DMS 273 treated with DMSO at 0.1 percent for 48 hours (cell line): ENCODE results near the gene SLC25A12.
"Not testable (repeated sequence)": the region's sequence is repeated elsewhere in the genome, so short reads cannot be mapped to it uniquely, and the experiment has no call there.

Source experiments
- DNase-seq: peaks from one replicate; lab custom pipeline; 2025; lab: John Stamatoyannopoulos, UW

SLC25A12 gene

DNA sequence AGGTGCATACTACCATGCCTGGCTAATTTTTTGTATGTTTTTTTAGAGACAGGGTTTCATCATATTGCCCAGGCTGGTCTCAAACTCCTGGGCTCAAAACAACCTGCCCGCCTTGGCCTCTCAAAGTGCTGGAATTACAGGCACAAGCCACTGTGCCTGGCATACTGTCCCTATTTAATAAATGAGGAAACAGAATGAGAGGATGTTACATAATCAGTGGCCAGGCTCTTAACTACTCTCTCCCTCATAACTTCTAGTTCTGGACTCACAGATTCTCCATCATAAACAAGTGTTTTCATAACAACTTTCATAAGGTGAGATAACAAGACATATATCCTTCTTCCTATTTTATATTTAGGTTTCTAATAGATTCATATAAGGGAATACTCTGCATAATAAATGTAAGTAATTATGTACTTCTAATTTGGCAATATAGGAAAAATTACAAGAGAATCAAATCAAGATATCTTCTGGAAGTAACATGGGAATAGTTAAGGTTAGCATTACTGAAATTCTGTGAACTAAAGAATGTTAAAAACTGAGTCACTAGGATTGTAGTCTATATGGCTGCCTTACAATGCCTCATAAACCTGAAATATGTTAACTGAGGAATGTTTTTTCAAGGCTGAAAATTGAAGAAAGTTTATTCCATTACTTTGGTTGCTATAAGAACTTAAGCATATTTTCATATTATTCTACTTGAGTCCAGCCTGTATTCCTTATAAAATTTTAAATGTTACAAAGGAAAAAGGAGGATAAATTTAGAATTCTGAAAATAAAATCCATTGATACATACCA, 71.3 kb downstream of the SLC25A12 start:
- DNase-seq: no peak

- no peak for DNase-seq
Observed at GRCh38 chr2:171819453-171819852, 74.6 kb downstream of the SLC25A12 start.

DNA sequence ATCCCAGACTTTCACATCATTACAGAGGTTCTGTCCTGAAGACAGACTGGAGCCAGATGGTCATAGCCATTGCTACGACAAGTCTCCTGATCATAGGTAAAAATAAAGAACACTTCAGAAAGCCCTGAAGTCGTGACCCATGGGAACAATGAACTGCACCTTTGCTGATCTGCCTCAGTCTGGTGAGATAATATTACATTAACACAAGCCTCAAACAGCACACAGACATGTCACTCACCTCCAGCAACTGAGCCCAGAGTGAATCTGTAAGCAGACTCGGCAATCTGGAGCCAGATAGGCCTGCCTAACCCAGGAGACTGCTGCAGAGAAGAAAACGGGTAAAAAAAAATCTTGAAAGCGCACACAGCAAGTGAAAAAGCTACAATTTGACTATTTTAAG, 79.2 kb downstream of the SLC25A12 start:
- peak; percentile 32 for DNase-seq

DNA sequence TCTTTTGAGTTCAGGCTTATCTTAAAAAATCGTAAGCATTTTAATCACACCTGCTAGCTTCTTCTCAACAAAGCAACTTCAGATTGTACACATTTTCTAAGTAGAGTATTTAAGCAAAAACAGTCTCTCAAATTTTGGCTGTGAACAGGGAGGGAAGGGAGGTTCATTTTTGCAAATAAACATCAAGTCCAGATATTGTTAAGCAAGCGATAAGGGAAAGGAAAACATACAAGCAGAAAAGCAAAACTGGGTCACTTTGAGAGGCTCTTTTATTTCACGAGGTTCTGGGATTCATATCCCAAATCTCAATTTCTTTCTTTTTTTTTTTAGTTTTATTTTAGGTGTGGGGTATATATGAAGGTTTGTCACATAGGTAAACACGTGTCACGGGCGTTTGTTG, 79.9 kb downstream of the SLC25A12 start:
- DNase-seq: no peak

DNA sequence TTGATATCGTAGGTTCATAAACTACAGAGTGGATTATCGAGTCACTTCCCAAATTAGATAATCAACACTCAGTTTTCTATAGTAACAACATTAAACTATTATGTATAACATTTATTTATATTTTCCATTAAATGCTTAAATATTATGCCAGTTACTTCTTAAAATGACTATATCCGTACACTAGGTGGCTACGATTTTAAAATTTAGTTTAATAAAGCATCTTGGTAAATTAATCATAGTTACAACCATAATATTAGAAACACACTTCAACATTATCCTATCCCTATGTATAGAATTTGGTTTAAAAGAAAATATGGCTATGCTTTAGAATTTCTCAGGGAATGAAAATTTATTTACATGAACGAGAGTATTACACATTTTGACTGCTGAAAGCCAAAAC, 80.3 kb downstream of the SLC25A12 start:
- no peak for DNase-seq

DNA sequence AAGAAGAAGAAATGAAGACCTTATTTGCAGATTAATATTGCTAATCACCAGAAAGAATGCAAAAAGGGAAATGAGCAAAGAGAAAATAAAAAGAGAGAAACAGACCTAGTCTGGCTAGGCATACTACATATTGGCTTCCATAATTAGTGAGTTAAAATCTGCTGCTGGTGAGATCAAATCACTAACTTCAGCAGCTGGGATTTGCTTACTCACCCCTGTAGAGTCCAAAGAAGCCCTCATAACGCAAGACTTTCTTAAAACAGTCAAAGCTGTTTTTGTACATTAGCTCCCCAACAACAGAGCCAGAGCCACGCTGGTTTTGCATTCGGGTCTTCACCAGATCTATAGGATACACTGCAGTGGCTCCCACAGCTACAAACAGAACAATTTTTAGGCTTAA, 80.9 kb downstream of the SLC25A12 start:
- DNase-seq: peak; percentile 1

- DNase-seq: peak; percentile 23
Observed at GRCh38 chr2:171811245-171811628, 82.8 kb downstream of the SLC25A12 start.

DNA sequence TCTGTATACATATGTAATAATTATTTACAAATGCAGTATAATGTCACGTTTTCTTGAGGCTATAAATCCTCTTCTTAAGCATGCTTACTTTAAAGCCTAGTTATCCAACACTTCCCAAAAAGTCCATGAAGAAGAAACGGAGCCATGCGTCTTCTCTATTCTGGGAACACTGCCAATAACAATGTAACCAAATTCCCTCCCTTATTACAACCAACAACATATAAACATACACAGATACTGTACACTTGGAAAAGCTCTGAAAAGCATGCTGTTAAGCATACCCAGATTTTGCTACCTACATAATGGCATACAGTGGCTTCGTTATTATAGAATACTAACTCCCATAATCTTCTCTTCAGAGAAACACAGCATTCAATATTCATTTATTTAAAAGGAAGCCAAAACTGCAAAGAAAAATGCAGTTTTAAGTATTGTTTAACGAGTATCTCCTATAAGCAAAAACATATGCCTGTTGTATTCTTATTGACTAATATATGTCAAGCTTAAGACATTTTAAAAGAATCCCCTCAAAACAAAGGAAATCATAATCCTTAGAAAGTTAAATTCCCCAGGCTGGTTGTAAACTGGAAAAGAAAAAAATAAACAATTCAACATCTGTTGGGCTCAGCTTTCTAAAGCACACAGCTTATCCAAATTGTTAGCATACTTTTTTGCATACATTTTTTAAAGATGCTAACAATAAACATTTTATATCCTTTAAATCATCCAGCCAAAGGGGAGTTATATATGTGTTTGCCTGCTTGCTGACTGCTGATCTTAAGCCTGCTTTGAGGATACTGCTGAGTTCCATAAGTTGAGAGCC, 83.4 kb downstream of the SLC25A12 start:
- peak; percentile 3 for DNase-seq

DNA sequence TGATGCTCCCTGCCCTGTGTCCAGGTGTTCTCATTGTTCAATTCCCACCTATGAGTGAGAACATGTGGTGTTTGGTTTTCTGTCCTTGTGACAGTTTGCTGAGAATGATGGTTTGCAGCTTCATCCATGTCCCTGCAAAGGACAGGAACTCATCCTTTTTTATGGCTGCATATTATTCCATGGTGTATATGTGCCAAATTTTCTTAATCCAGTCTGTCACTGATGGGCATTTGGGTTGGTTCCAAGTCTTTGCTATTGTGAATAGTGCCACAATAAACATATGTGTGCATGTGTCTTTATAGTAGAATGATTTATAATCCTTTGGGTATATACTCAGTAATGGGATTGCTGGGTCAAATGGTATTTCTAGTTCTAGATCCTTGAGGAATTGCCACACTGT, 85.2 kb downstream of the SLC25A12 start:
- not testable (repeated sequence) for DNase-seq

DNA sequence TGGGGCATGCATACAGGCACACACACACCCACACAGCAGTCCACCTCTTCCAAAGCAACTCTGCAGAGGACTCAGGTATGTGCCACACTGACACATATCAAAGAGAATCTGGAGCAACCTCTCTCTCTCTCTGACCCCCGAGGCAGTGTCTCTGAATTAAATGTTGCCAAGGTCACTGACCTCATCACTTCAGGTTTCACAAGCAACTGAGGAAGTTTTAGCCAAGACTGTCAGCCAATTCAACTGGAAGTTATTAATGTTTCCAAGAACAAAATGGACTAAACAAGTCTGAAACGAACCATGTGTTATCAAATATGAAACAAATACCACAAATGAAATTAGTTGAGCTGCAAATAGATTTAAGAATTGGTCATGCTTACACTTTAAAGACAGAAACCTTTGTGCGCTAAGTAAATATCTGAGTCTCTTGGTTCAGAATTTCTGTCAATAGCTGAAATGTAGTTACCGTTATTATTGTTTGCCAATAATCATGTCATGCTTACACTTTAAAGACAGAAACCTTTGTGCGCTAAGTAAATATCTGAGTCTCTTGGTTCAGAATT, 86.1 kb downstream of the SLC25A12 start:
- no peak for DNase-seq

GRCh38 chr2:171807119-171807518, 86.9 kb downstream of the SLC25A12 start:
- no peak for DNase-seq

DNA sequence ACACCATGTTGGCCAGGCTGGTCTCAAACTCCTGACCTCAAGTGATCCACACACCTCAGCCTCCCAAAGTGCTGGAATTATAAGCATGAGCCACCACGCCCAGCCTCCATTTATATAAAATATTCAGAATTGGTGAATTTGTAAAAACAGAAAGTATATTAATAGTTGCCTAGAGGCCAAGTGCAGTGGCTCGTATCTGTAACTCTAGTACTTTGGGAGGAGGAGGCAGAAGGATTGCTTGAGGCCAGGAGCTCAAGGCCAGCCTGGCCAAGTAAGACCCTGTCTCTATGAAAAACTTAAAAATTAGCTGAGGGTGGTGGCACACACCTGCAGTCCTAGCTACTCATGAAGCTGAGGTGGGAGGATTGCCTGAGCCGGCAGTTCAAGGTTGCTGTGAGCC, 89.6 kb downstream of the SLC25A12 start:
- DNase-seq: no peak

GRCh38 chr2:171803757-171804156, 90.3 kb downstream of the SLC25A12 start:
- no peak for DNase-seq

GRCh38 chr2:171800639-171801038, 93.4 kb downstream of the SLC25A12 start:
- DNase-seq: no peak

DNA sequence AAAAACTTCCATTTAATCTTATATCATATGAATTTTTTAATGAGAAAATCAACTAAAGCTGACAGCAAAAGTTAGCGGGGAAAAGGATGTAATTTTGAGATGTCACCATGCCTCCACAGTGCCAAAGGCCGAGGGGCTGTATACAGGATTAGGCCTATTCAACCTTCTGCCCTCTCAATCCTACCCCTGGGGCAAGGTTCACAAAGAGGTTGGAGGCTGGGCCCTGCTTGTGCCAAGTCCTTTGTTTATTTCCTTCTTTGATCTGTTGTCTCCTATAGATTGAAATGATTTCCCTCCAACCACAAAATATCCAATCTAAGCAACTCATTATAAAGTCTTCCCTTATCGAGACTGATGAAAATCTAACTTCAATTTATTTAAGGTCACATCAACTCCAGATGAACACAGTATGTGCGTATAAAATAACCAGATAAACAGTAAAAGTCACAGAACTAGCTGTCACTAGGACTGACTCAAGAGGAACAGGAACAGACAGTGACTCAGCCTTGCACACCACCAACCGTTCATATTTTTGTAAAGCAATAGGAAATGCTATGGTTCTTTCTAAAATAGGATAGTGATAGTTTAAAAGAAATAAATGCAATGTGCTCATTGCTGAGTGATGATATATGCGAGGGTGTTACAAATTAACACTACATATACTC, 95.8 kb downstream of the SLC25A12 start:
- DNase-seq: no peak

- DNase-seq: no peak
Observed at GRCh38 chr2:171794918-171795317, 99.1 kb downstream of the SLC25A12 start.

DNA sequence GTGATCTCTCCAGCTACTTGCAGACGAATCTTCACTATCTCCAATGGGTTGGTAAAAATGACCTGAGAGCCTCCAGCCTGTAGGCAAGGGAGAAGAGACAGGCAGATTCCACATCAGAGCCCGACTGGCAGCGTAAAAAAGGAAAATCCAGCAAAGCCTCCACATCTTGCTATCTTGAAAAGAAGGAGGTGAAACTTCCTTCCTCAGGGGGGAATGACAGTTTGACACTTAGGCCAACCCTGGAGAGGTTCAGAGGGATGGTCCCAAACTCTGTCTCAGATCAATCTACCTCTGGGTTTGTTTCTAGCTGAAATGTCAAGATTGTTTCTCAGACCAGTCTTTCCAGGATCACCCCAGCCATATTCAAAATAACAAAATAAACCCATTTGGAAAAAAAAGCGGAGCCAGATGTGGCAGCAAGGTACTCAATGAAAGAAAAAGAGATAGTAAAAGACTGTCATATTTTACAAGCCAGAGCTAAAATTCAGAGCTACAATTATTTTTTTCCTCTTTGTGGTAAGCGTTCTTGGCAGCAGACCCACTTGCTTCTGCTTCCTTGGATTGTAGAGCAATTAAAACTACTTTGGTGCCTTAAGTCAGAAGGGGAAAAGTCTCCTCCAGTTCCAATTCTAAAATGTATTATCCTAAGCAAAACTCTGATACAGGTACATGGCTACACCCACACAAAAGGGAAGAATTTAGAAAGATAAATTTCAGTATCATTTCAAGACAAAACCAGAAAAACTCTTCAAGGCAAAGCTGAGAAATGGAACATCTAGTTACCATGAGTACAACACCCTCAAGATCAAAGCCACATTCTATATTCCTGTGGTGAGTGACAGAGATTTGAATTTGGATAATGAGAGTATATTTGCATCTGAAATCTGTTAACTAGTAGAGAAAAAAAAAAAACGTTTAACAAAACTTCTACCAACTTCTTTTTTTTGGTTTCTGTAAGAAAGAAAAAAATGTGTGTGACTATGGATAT, 100.1 kb downstream of the SLC25A12 start:
- DNase-seq: no peak

DNA sequence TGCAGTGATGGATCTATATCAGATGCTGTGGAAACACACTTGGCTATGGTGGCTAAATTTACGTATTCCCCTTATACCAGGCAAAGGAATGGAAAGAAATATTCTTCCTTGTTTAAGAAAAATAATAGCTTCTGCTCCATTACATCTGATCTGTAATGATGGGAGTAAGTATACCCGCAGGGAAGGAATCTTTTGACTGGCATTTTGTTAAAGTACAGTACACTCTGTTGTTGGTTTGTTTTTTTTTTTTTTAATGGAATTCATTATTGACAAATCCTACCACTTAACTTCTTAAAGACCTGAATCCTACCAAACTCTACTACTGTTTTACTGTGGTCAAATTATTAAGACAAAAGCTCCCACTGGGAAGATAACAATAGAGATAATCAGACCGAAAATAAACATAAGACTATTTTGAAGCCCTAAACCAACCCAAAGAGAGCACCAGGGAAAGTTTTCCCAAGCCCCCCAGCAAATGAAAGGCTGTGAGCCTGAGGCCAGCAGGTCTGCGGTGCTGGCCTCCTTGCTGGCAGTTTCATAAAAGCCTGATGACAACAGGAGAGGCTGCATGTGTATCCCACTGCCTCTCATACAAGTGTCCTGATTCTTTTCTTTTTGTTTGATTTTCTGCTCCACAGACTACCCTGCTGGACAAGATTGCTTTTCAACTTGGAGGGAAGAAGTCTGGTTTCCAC, 101.0 kb downstream of the SLC25A12 start:
- no peak for DNase-seq

- DNase-seq: no peak
Observed at GRCh38 chr2:171792157-171792556, 101.9 kb downstream of the SLC25A12 start.

DNA sequence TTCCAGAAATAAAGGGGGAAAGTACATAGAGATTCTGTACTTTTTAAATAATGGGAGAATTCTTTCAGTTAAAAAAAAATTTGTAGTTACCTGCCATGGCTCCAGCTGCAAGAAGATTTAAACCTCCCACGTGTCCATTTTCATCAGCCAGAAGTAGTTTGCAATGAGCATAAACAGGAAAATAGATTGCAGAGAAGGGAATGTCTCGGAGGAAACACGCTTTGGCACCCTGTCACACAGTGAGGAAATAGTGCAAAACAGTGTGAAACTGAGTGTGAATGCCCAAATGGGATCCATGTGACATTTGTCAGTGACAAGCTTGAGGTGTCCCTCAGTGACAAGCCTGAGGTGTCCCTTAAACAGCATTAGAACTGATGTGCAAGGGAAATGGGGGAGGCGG, 102.7 kb downstream of the SLC25A12 start:
- DNase-seq: no peak

- DNase-seq: no peak
Observed at GRCh38 chr2:171789956-171790355, 104.1 kb downstream of the SLC25A12 start.
